AG09309 (cell line): ENCODE data around the gene AGTPBP1.
"Not testable (repeated sequence)": the region's sequence is repeated elsewhere in the genome, so short reads cannot be mapped to it uniquely, and the experiment has no call there.

Experiments used
- DNase-seq: peaks from one replicate; pipeline ENCODE4 v3.0.0-alpha.2; 2010; ENCODE audit warnings: low read depth
- H3K4me3 ChIP-seq: 2 replicates; pipeline ENCODE4 v1.5.1; 2011; ENCODE audit warnings: mild to moderate bottlenecking, low read depth, low read length, moderate library complexity; ENCODE audit not compliant: control insufficient read depth
- CTCF ChIP-seq: IDR thresholded peaks from 2 replicates; pipeline ENCODE4 v1.5.1; 2011; ENCODE audit warnings: mild to moderate bottlenecking, low read depth, low read length, inconsistent platforms; ENCODE audit not compliant: insufficient read depth, control insufficient read depth; ENCODE audit errors: missing control alignments

AGTPBP1 gene

GRCh38 chr9:85741875-85742596, at the start of gene AGTPBP1:
TSS of gene AGTPBP1 (minus strand) at chr9:85741954. CDS start at chr9:85712533, 29,421 bp downstream.
- peak within 1 kb of the TSS; percentile 97 for H3K4me3 ChIP-seq
- DNase-seq, result peak; percentile 31
- TF ChIP-seq CTCF, result no peak

GRCh38 chr9:85786116-85786515, 44.4 kb upstream of the AGTPBP1 start:
- DNase-seq, H3K4me3 ChIP-seq: not testable (repeated sequence)

- H3K4me3 ChIP-seq, DNase-seq: not testable (repeated sequence)
Measured at GRCh38 chr9:85773844-85774243, 32.1 kb upstream of the AGTPBP1 start.

- H3K4me3 ChIP-seq, DNase-seq: not testable (repeated sequence)
Measured at GRCh38 chr9:85761802-85762201, 20.0 kb upstream of the AGTPBP1 start.

GRCh38 chr9:85757716-85758115, 16.0 kb upstream of the AGTPBP1 start:
- not testable (repeated sequence) for DNase-seq

GRCh38 chr9:85756216-85756615, 14.5 kb upstream of the AGTPBP1 start:
- not testable (repeated sequence) for DNase-seq, H3K4me3 ChIP-seq

More at GRCh38 chr9:85757716-85758115, 16.0 kb upstream of the AGTPBP1 start:
- H3K4me3 ChIP-seq, result not testable (repeated sequence)

- DNase-seq, result no peak
- TF ChIP-seq CTCF, result no peak
- no peak overlapping the region for H3K4me3 ChIP-seq
Measured at GRCh38 chr9:85746309-85746708, 4.6 kb upstream of the AGTPBP1 start.

- no peak for DNase-seq
- no peak overlapping the region for H3K4me3 ChIP-seq
- TF ChIP-seq CTCF, result no peak
Measured at GRCh38 chr9:85745203-85745602, 3.4 kb upstream of the AGTPBP1 start.

- DNase-seq, result no peak
- no peak overlapping the region for H3K4me3 ChIP-seq
Measured at GRCh38 chr9:85744480-85744879, 2.7 kb upstream of the AGTPBP1 start.

More at GRCh38 chr9:85744480-85744879, 2.7 kb upstream of the AGTPBP1 start:
- no peak for TF ChIP-seq CTCF
